ENCODE data around the gene AMPH.

Gene AMPH

GRCh38 chr7:38383281-38383680, 247.9 kb downstream of the AMPH start:
- no peak for TF ChIP-seq CTCF (IDR thresholded peaks at IDR 0.05; ENCODE audit: low read depth, low read length)
- DNase-seq (ENCODE audit: extremely low read depth, low read depth) = no peak

GRCh38 chr7:38382684-38383083, 248.5 kb downstream of the AMPH start:
- peak; percentile 3 for DNase-seq (ENCODE audit: extremely low read depth, low read depth)
- no peak for TF ChIP-seq CTCF (IDR thresholded peaks at IDR 0.05; ENCODE audit: low read depth, low read length)

GRCh38 chr7:38375453-38375852, 255.7 kb downstream of the AMPH start:
- no peak for DNase-seq (ENCODE audit: extremely low read depth, low read depth)
- TF ChIP-seq CTCF (IDR thresholded peaks at IDR 0.05; ENCODE audit: low read depth, low read length) = no peak

GRCh38 chr7:38374507-38374906, 256.7 kb downstream of the AMPH start:
- TF ChIP-seq CTCF (IDR thresholded peaks at IDR 0.05; ENCODE audit: low read depth, low read length) = peak; percentile 49
- DNase-seq (ENCODE audit: extremely low read depth, low read depth) = no peak

- DNase-seq (ENCODE audit: extremely low read depth, low read depth) = no peak
Measured at GRCh38 chr7:38373155-38373554, 258.0 kb downstream of the AMPH start.

GRCh38 chr7:38372290-38372689, 258.9 kb downstream of the AMPH start:
- TF ChIP-seq CTCF (IDR thresholded peaks at IDR 0.05; ENCODE audit: low read depth, low read length) = no peak
- no peak for DNase-seq (ENCODE audit: extremely low read depth, low read depth)

More at GRCh38 chr7:38373155-38373554, 258.0 kb downstream of the AMPH start:
- no peak for TF ChIP-seq CTCF (IDR thresholded peaks at IDR 0.05; ENCODE audit: low read depth, low read length)

GRCh38 chr7:38369816-38370493, 261.2 kb downstream of the AMPH start:
- TF ChIP-seq CTCF (IDR thresholded peaks at IDR 0.05; ENCODE audit: low read depth, low read length) = peak; percentile 97
- peak; percentile 69 for DNase-seq (ENCODE audit: extremely low read depth, low read depth)

Data from AG09319 (cell line).